Fibroblast of pulmonary artery (primary cell): ENCODE measurements around the gene SPPL2C.
"Not testable (repeated sequence)": the region's sequence is repeated elsewhere in the genome, so short reads cannot be mapped to it uniquely, and the experiment has no call there.

ENCODE experiments used
- DNase-seq: peaks from one replicate; pipeline ENCODE4 v3.0.0-alpha.2; 2010; ENCODE audit warnings: low read depth
- H3K4me3 ChIP-seq: replicated peaks from 2 replicates; pipeline ENCODE4 v1.5.1; 2011; ENCODE audit warnings: low read depth, mild to moderate bottlenecking, control low read depth, low read length, moderate library complexity
- TF ChIP-seq, protein P1 (sequence below): IDR thresholded peaks from 2 replicates; pipeline ENCODE4 v1.5.1; 2011; ENCODE audit warnings: mild to moderate bottlenecking, control low read depth, low read length, inconsistent platforms; ENCODE audit errors: missing control alignments

The SPPL2C gene

DNA sequence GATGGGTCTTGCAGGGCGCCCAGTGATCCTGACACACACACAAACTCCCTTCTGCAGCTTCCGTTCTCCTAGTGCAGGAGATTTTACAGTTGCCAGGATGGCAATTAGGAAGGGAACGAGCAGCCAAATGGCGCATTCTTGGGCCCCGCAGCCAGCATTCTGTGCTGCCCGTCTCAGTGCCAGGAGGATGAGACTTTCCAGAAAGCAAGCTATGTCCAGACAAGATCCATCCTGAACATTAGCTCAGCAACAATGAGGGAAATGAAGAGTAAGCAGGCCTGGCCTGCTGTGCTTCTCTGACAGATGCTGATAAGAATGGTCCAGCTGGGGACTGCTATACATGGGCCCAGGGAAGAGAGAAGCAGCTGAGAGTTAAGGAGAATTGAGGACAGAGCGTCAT is 16.5 kb downstream of the SPPL2C start:
- no peak for DNase-seq
- TF ChIP-seq, protein P1, sequence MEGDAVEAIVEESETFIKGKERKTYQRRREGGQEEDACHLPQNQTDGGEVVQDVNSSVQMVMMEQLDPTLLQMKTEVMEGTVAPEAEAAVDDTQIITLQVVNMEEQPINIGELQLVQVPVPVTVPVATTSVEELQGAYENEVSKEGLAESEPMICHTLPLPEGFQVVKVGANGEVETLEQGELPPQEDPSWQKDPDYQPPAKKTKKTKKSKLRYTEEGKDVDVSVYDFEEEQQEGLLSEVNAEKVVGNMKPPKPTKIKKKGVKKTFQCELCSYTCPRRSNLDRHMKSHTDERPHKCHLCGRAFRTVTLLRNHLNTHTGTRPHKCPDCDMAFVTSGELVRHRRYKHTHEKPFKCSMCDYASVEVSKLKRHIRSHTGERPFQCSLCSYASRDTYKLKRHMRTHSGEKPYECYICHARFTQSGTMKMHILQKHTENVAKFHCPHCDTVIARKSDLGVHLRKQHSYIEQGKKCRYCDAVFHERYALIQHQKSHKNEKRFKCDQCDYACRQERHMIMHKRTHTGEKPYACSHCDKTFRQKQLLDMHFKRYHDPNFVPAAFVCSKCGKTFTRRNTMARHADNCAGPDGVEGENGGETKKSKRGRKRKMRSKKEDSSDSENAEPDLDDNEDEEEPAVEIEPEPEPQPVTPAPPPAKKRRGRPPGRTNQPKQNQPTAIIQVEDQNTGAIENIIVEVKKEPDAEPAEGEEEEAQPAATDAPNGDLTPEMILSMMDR: no peak

DNA sequence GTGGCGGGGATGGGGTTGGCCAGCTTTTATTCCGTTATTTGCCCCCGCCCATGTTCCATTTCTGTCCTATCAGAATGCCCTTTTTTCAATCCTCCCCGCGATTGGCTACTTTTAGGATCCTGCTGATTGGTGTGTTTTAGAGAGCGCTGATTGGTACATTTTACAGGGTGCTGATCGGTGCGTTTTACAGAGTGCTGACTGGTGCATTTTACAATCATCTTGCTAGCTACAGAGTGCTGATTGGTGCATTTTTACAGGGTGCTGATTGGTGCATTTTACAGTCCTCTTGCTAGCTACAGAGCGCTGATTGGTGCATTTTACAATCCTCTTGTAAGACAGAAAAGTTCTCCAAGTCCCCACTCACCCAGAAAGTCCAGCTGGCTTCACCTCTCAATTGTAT is 17.4 kb downstream of the SPPL2C start:
- DNase-seq: not testable (repeated sequence)

More for the DNA sequence above, 16.5 kb downstream of the SPPL2C start:
- H3K4me3 ChIP-seq: no peak overlapping the region

GRCh38 chr17:45863857-45864654 is 19.4 kb downstream of the SPPL2C start:
- TF ChIP-seq, protein P1: no peak
- H3K4me3 ChIP-seq: no peak overlapping the region
- DNase-seq: no peak

More for the DNA sequence above, 17.4 kb downstream of the SPPL2C start:
- H3K4me3 ChIP-seq: not testable (repeated sequence)

DNA sequence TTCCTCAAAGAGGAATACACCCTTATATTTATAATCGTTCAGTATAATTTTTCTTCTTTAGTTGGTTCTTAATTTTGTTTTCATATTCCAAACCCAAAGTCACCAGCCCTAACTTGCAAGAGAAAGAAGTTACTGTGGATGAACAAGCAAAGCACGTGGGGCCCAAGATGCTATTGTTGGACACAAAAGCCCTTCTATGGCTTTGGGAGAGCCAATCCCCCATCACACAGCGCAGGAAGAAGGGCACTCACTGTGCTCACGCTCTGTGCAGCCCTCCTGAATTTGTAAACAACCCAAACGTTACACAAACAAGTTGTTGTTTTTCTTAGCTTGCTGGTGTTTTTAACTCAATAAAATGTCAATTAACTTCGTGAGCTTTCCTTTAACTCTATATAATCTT is 22.5 kb downstream of the SPPL2C start:
- DNase-seq: no peak
- H3K4me3 ChIP-seq: no peak overlapping the region
- TF ChIP-seq, protein P1: no peak

DNA sequence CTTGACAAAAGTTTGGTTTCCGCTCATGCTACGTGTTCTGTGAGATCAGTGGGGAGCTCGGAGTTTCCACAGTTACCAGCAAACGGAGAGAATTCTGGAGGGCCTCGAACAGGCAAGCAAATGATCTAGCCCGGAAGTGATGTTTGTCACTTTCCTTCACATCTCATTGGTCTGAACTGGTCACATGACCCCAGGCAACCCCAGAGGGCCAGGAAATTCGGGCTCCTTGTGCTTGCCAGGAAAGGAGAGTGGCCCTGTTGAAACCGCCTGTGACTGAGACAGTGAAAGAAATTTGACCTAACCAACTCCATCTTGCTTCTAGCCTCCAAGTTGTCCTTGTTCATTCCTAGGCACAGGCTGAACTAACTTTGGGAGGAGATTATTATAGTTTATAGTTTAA is 23.0 kb downstream of the SPPL2C start:
- TF ChIP-seq, protein P1: no peak
- DNase-seq: no peak
- no peak overlapping the region for H3K4me3 ChIP-seq

DNA sequence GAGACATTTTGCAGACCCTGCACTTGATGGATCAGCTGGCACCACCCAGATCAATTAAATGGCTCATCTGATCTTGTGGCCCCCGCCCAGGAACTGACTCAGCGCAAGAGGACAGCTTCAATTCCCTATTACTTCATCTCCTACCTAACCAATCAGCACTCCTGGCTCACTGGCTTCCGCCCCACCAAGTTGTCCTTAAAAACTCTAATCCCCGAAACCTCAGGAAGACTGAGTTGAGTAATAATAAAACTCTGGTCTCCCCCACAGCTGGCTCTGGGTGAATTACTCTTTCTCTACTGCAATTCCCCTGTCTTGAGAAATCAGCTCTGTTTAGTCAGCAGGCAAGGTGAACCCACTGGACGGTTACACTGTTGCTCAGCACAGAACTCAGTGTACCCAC is 23.6 kb downstream of the SPPL2C start:
- no peak for DNase-seq
- H3K4me3 ChIP-seq: no peak overlapping the region
- TF ChIP-seq, protein P1: no peak

- no peak for DNase-seq
- TF ChIP-seq, protein P1: no peak
- no peak overlapping the region for H3K4me3 ChIP-seq
Observed at GRCh38 chr17:45869676-45870341, 25.1 kb downstream of the SPPL2C start.
